BLaER1 treated with 17β-estradiol and CSF1 and Interleukin-3, amounts not matched to agents 10 nM and 100 nM (cell line): ENCODE measurements around the gene TEK.
"Not testable (repeated sequence)": the region's sequence is repeated elsewhere in the genome, so short reads cannot be mapped to it uniquely, and the experiment has no call there.

Experiments
- H3K27ac ChIP-seq, 11 experiments: shearing (Covaris generic); formaldehyde crosslinking; 2 replicates each; pipeline ENCODE4 v1.8.1; 2022
- H3K27me3 ChIP-seq, 11 experiments: shearing (Covaris generic); formaldehyde crosslinking; 2 replicates each; pipeline ENCODE4 v1.8.1; 2022
- H3K36me3 ChIP-seq, 11 experiments: shearing (Covaris generic); formaldehyde crosslinking; 2 replicates each; pipeline ENCODE4 v1.8.1; 2022
- H3K4me1 ChIP-seq, 10 experiments: shearing (Covaris generic); formaldehyde crosslinking; 2 replicates each; pipeline ENCODE4 v1.8.1; 2022
- H3K4me2 ChIP-seq, 11 experiments: shearing (Covaris generic); formaldehyde crosslinking; 2 replicates each; pipeline ENCODE4 v1.8.1; 2022
- H3K4me3 ChIP-seq, 10 experiments: shearing (Covaris generic); formaldehyde crosslinking; 2 replicates each; pipeline ENCODE4 v1.8.1; 2022
- H3K9ac ChIP-seq, 11 experiments: shearing (Covaris generic); formaldehyde crosslinking; 2 replicates each; pipeline ENCODE4 v1.8.1; 2022
- H3K9me3 ChIP-seq, 11 experiments: shearing (Covaris generic); formaldehyde crosslinking; replicated peaks in 1 of 11; 2 replicates each; pipeline ENCODE4 v1.8.1; 2022
- H4K20me1 ChIP-seq, 11 experiments: shearing (Covaris generic); formaldehyde crosslinking; 2 replicates each; pipeline ENCODE4 v1.8.1; 2022
- Cebpa-rat ChIP-seq, 11 experiments: shearing (Covaris generic); IDR thresholded peaks; 2 replicates each; pipeline ENCODE4 v1.8.1; 2022

Gene TEK

GRCh38 chr9:27227192-27227591 is 118.2 kb downstream of the TEK start:
- no peak for TF ChIP-seq Cebpa-rat (IDR thresholded peaks at IDR 0.05)

GRCh38 chr9:27239648-27240047 is 130.6 kb downstream of the TEK start:
- H3K27ac ChIP-seq, H3K4me3 ChIP-seq, H3K4me2 ChIP-seq, H4K20me1 ChIP-seq, H3K36me3 ChIP-seq, H3K9ac ChIP-seq, H3K27me3 ChIP-seq, H3K4me1 ChIP-seq: not testable (repeated sequence)
- peaks cover 0 to 13% (median 0%) of the 10 kb centered on the region in 11 experiments; a peak in 2 of 22 replicates for H3K9me3 ChIP-seq

More at GRCh38 chr9:27227192-27227591, 118.2 kb downstream of the TEK start:
- Histone ChIP-seq H3K9me3 (no peaks in the 10 kb centered on the region; a peak in 1 of 22 replicates), H4K20me1 (no peaks in the 10 kb centered on the region), H3K4me3 (no peak overlapping the region), H3K9ac (no peak overlapping the region), H3K27me3 (no peaks in the 10 kb centered on the region), H3K4me1 (no peaks in the 10 kb centered on the region), H3K36me3 (no peaks in the 10 kb centered on the region), H3K4me2 (no peak overlapping the region), H3K27ac (no peak overlapping the region)

- Histone ChIP-seq H3K4me1 (no peaks in the 10 kb centered on the region), H3K4me2 (no peak overlapping the region), H3K9me3 (no peaks in the 10 kb centered on the region), H3K36me3 (no peaks in the 10 kb centered on the region), H3K27me3 (no peaks in the 10 kb centered on the region), H4K20me1 (no peaks in the 10 kb centered on the region), H3K27ac (no peak overlapping the region), H3K4me3 (no peak overlapping the region), H3K9ac (no peak overlapping the region)
- no peak for TF ChIP-seq Cebpa-rat (IDR thresholded peaks at IDR 0.05)
Measured at GRCh38 chr9:27247756-27248155, 138.7 kb downstream of the TEK start.

GRCh38 chr9:27248702-27249101 is 139.7 kb downstream of the TEK start:
- no peaks in the 10 kb centered on the region for H3K36me3 ChIP-seq
- H3K4me1 ChIP-seq = no peaks in the 10 kb centered on the region
- H3K27ac ChIP-seq = no peak overlapping the region
- H3K27me3 ChIP-seq = no peaks in the 10 kb centered on the region
- no peak overlapping the region for H3K4me3 ChIP-seq
- no peak for TF ChIP-seq Cebpa-rat (IDR thresholded peaks at IDR 0.05)
- no peak overlapping the region for H3K9ac ChIP-seq
- H3K4me2 ChIP-seq = no peak overlapping the region
- H3K9me3 ChIP-seq = no peaks in the 10 kb centered on the region
- H4K20me1 ChIP-seq = no peaks in the 10 kb centered on the region

GRCh38 chr9:27258662-27259061 is 149.6 kb downstream of the TEK start:
- no peak overlapping the region for H3K9ac ChIP-seq
- H3K27ac ChIP-seq = no peak overlapping the region
- H3K36me3 ChIP-seq = no peaks in the 10 kb centered on the region
- no peaks in the 10 kb centered on the region for H3K4me1 ChIP-seq
- no peak overlapping the region for H3K4me3 ChIP-seq
- no peaks in the 10 kb centered on the region for H3K27me3 ChIP-seq
- no peak; a peak in 1 of 22 replicates for TF ChIP-seq Cebpa-rat (IDR thresholded peaks at IDR 0.05)
- H4K20me1 ChIP-seq = no peaks in the 10 kb centered on the region
- H3K4me2 ChIP-seq = no peak overlapping the region
- no peaks in the 10 kb centered on the region for H3K9me3 ChIP-seq

GRCh38 chr9:27260789-27261516 is 151.9 kb downstream of the TEK start:
- H3K4me3 ChIP-seq = no peak overlapping the region
- H3K4me2 ChIP-seq = no peak overlapping the region
- no peak overlapping the region for H3K9ac ChIP-seq
- H3K27me3 ChIP-seq = no peaks in the 10 kb centered on the region
- no peak for TF ChIP-seq Cebpa-rat (IDR thresholded peaks at IDR 0.05)
- no peaks in the 10 kb centered on the region for H4K20me1 ChIP-seq
- no peak overlapping the region for H3K27ac ChIP-seq
- no peaks in the 10 kb centered on the region for H3K9me3 ChIP-seq
- H3K4me1 ChIP-seq = no peaks in the 10 kb centered on the region
- H3K36me3 ChIP-seq = no peaks in the 10 kb centered on the region

- no peak overlapping the region for H3K9ac ChIP-seq
- H3K36me3 ChIP-seq = no peaks in the 10 kb centered on the region
- H3K4me3 ChIP-seq = no peak overlapping the region
- H3K27ac ChIP-seq = no peak overlapping the region
- H3K4me2 ChIP-seq = no peak overlapping the region
- no peaks in the 10 kb centered on the region for H3K9me3 ChIP-seq
- no peaks in the 10 kb centered on the region for H4K20me1 ChIP-seq
- no peaks in the 10 kb centered on the region for H3K4me1 ChIP-seq
- H3K27me3 ChIP-seq = no peaks in the 10 kb centered on the region
- TF ChIP-seq Cebpa-rat (IDR thresholded peaks at IDR 0.05) = no peak
Measured at GRCh38 chr9:27261517-27262211, 152.6 kb downstream of the TEK start.

- H4K20me1 ChIP-seq = no peaks in the 10 kb centered on the region
- TF ChIP-seq Cebpa-rat (IDR thresholded peaks at IDR 0.05) = no peak
- H3K27me3 ChIP-seq = no peaks in the 10 kb centered on the region
- no peaks in the 10 kb centered on the region for H3K9me3 ChIP-seq
- H3K27ac ChIP-seq = no peak overlapping the region
- H3K4me1 ChIP-seq = no peaks in the 10 kb centered on the region
- no peaks in the 10 kb centered on the region for H3K36me3 ChIP-seq
- H3K4me3 ChIP-seq = no peak overlapping the region
- no peak overlapping the region for H3K4me2 ChIP-seq
- H3K9ac ChIP-seq = no peak overlapping the region
Measured at GRCh38 chr9:27272103-27272502, 163.1 kb downstream of the TEK start.

- no peaks in the 10 kb centered on the region for H3K9me3 ChIP-seq
Measured at GRCh38 chr9:27273186-27273585, 164.2 kb downstream of the TEK start.

More at GRCh38 chr9:27273186-27273585, 164.2 kb downstream of the TEK start:
- Histone ChIP-seq H4K20me1 (no peaks in the 10 kb centered on the region), H3K9ac (no peak overlapping the region), H3K4me1 (no peaks in the 10 kb centered on the region), H3K4me3 (no peak overlapping the region), H3K4me2 (no peak overlapping the region), H3K27ac (no peak overlapping the region), H3K27me3 (no peaks in the 10 kb centered on the region), H3K36me3 (no peaks in the 10 kb centered on the region)
- TF ChIP-seq Cebpa-rat (IDR thresholded peaks at IDR 0.05) = no peak
